ENCODE measurements around the gene LSAMP.

GRCh38 chr3:115779011-115779410 is 666.3 kb downstream of the LSAMP start:
- TF ChIP-seq POLR2A (IDR thresholded peaks at IDR 0.05): no peak
- no peak for TF ChIP-seq CTCF (IDR thresholded peaks at IDR 0.05)

All from esophagus squamous epithelium (tissue), 4 donors.